Ishikawa (cell line): Measurements from ENCODE around the gene GPBP1L1.

ENCODE experiments used
- CEBPB ChIP-seq: IDR thresholded peaks from 2 replicates; pipeline ENCODE4 v1.6.1; 2012
- EP300 ChIP-seq: IDR thresholded peaks from 2 replicates; pipeline ENCODE4 v1.6.1; 2012; ENCODE audit warnings: borderline replicate concordance
- NFIC ChIP-seq: IDR thresholded peaks from 2 replicates; pipeline ENCODE4 v1.6.1; 2012

DNA sequence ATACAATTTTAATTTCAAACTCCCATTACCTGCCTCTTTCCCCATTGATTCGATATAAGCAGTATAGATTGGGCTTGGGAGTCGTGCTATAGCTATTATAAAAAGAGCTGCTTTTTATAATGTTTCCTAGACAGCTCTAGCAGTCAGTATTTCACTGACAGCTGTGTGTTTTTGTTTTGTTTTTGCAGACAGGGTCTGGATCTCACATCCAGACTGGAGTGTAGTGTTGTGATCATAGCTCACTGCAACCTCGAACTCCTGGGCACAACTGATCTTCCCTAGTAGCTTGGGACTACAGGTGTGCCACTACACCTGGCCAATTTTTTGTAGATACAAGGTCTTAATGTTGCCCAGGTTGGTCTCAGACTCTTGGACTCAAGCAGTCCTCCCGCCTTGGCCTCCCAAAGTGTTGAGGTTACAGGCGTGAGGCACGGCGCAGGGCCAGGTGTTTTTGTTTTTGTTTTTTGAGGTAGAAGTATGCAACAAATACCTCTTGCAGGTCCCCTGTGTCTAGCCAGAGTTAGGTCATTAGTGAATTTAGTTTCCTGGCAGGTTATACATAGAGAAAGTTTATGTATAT lies 100.7 kb downstream of the GPBP1L1 start:
- TF ChIP-seq NFIC (no peak), EP300 (no peak), CEBPB (no peak)
